Endothelial cell of umbilical vein (primary cell): Measurements from ENCODE around the gene RIPK3. TPM values are rescaled to one million over a fixed set of nuclear protein-coding genes. Genes with fewer than 3 reads are reported as not detected.

Experiments
- BruUV-seq: library from RNA; stranded (reverse); fragments of 400-500 nt; replicated peaks from 2 replicates; lab custom pipeline; 2021; lab: Mats Ljungman, UMichigan
- CTCF ChIA-PET: fragments of 300-600, 350-600 bp; sonication (Branson Sonifier 250); formaldehyde crosslinking; loops from one replicate; lab custom pipeline; 2021; ENCODE audit warnings: antibody characterized with exemption, inconsistent platforms; lab: Charles Lee
- POLR2A ChIA-PET: fragments of 300-600, 350-600 bp; sonication (Branson Sonifier 250); formaldehyde crosslinking; loops from one replicate; lab custom pipeline; 2021; ENCODE audit warnings: antibody characterized with exemption, inconsistent platforms; lab: Charles Lee
- DNase-seq: peaks from one replicate; pipeline ENCODE4 v3.0.0-alpha.2; 2011; ENCODE audit warnings: low read depth, low spot score
- FAIRE-seq: peaks from 2 replicates; lab custom pipeline; 2011; peaks lifted over from hg19 to GRCh38; lab: Jason Lieb, UNC
- H2AFZ ChIP-seq: 2 replicates; pipeline ENCODE4 v1.6.0; 2012; ENCODE audit warnings: low read depth, low read length, control low read depth, inconsistent platforms
- H3K27ac ChIP-seq: 2 replicates; pipeline ENCODE4 v1.5.1; 2011; ENCODE audit warnings: low read depth, mild to moderate bottlenecking, control low read depth, low read length, moderate library complexity; ENCODE audit not compliant: insufficient read depth
- H3K27me3 ChIP-seq, 2 experiments: 2 replicates each; pipeline versions ENCODE4 v1.6.0 to v1.6.1; 2011; ENCODE audit warnings: low read length in 2 of 2, mixed read lengths in 1 of 2; ENCODE audit not compliant: control insufficient read depth in 2 of 2, insufficient read depth in 2 of 2
- H3K36me3 ChIP-seq, 2 experiments: 2 replicates in 1 of 2; 3 replicates in 1 of 2; pipeline ENCODE4 v1.5.1; 2011; ENCODE audit warnings: low read length in 2 of 2, mild to moderate bottlenecking in 1 of 2, moderate library complexity in 1 of 2; ENCODE audit not compliant: control insufficient read depth in 2 of 2, insufficient read depth in 2 of 2; ENCODE audit errors: extremely low read depth in 1 of 2
- H3K4me1 ChIP-seq: 3 replicates; pipeline ENCODE4 v1.5.1; 2011; ENCODE audit warnings: mild to moderate bottlenecking, low read length; ENCODE audit not compliant: control insufficient read depth, insufficient read depth; ENCODE audit errors: extremely low read depth
- H3K4me2 ChIP-seq: 2 replicates; pipeline ENCODE4 v1.6.1; 2011; ENCODE audit warnings: low read length, control low read depth, mixed read lengths; ENCODE audit not compliant: insufficient read depth
- H3K4me3 ChIP-seq, 3 experiments: fragments of 200-600 bp in 1 of 3; sonication (generic), shearing (Covaris generic) in 1 of 3; replicated peaks in 1 of 3; 2 replicates each; pipeline ENCODE4 v1.5.1; 2011 to 2016; ENCODE audit warnings: control low read depth in 3 of 3, low read length in 3 of 3, mild to moderate bottlenecking in 2 of 3, inconsistent platforms in 1 of 3, low read depth in 1 of 3, moderate library complexity in 1 of 3; ENCODE audit not compliant: insufficient read depth in 1 of 3
- H3K79me2 ChIP-seq: 2 replicates; pipeline ENCODE4 v1.6.0; 2012; ENCODE audit warnings: low read length, inconsistent platforms; ENCODE audit not compliant: control insufficient read depth, insufficient read depth
- H3K9ac ChIP-seq: replicated peaks from 2 replicates; pipeline ENCODE3; 2011; ENCODE audit warnings: low read length, control low read depth; ENCODE audit not compliant: insufficient read depth; ENCODE audit errors: extremely low read depth
- H3K9me1 ChIP-seq: replicated peaks from 3 replicates; pipeline ENCODE4 v1.6.0; 2011; ENCODE audit warnings: mild to moderate bottlenecking, low read length; ENCODE audit not compliant: control insufficient read depth, insufficient read depth; ENCODE audit errors: extremely low read depth
- H3K9me3 ChIP-seq: replicated peaks from 2 replicates; pipeline ENCODE4 v1.5.1; 2012; ENCODE audit warnings: low read length, inconsistent platforms; ENCODE audit not compliant: control insufficient read depth, insufficient read depth
- H4K20me1 ChIP-seq: replicated peaks from 2 replicates; pipeline ENCODE3; 2011; ENCODE audit warnings: mild to moderate bottlenecking, low read length; ENCODE audit not compliant: control insufficient read depth, insufficient read depth; ENCODE audit errors: extremely low read depth
- CTCF ChIP-seq, 2 donors: IDR thresholded peaks; 1 replicate in 1 of 2; 2 replicates in 1 of 2; pipeline ENCODE4 v1.5.1; 2011; ENCODE audit warnings: low read length in 2 of 2, mild to moderate bottlenecking in 2 of 2, moderate library complexity in 2 of 2, control low read depth in 1 of 2, inconsistent platforms in 1 of 2, low read depth in 1 of 2; ENCODE audit not compliant: insufficient read depth in 1 of 2; ENCODE audit errors: extremely low read depth in 1 of 2
- EZH2 ChIP-seq: IDR thresholded peaks from 2 replicates; pipeline ENCODE4 v1.6.1; 2012; ENCODE audit warnings: borderline replicate concordance, low read depth, mild to moderate bottlenecking, moderate library complexity, low read length, inconsistent platforms; ENCODE audit not compliant: severe bottlenecking
- FOS ChIP-seq: IDR thresholded peaks from 2 replicates; pipeline ENCODE4 v1.6.1; 2011; ENCODE audit warnings: mild to moderate bottlenecking, low read length, moderate library complexity, borderline replicate concordance; ENCODE audit not compliant: insufficient read depth
- GATA2 ChIP-seq: IDR thresholded peaks from 2 replicates; pipeline ENCODE4 v1.7.0; 2011; ENCODE audit warnings: low read depth, mild to moderate bottlenecking, moderate library complexity, mixed read lengths, low read length; ENCODE audit not compliant: insufficient read length, insufficient read depth
- JUN ChIP-seq: IDR thresholded peaks from 2 replicates; pipeline ENCODE4 v1.6.1; 2011; ENCODE audit warnings: borderline replicate concordance, low read depth; ENCODE audit not compliant: insufficient read length, insufficient read depth
- MAX ChIP-seq: IDR thresholded peaks from 2 replicates; pipeline ENCODE4 v1.6.1; 2011; ENCODE audit not compliant: insufficient read depth, insufficient read length
- MYC ChIP-seq: IDR thresholded peaks from one replicate; pipeline ENCODE4 v1.6.1; 2011; ENCODE audit warnings: mild to moderate bottlenecking, low read depth, low read length
- POLR2A ChIP-seq: IDR thresholded peaks from 2 replicates; pipeline ENCODE4 v1.6.1; 2012; ENCODE audit warnings: low read depth, mild to moderate bottlenecking, control low read depth, low read length
- POLR2AphosphoS5 ChIP-seq: IDR thresholded peaks from 2 replicates; pipeline ENCODE4 v1.6.1; 2012; ENCODE audit warnings: low read depth, mild to moderate bottlenecking, control low read depth, low read length, moderate library complexity; ENCODE audit not compliant: insufficient read depth
- dilution Hi-C: fragments of 300-500 bp; cut with MboI; formaldehyde crosslinking; loops from one replicate; pipeline ENCODE4 v1.15.0; 2019; ENCODE audit warnings: low sequenced_read_pairs; ENCODE audit not compliant: extremely low pct_ligation_motif_present
- intact Hi-C: fragments of 100-400 bp; cut with micrococcal nuclease; formaldehyde crosslinking; loops from one replicate; pipeline ENCODE4 v1.10.0; 2022
- polyA plus RNA-seq, 4 experiments: library from polyadenylated mRNA; depleted of rRNA in 3 of 4; stranded (reverse) in 3 of 4; unstranded in 1 of 4; fragments of >200 nt; gene quantifications; 2 replicates each; pipeline versions ENCODE4 v1.2.1 to v1.2.3, GENCODE V29; 2011 to 2012; ENCODE audit warnings: missing spikeins in 1 of 4
- total RNA-seq: library from RNA; stranded (reverse); gene quantifications from 2 replicates; pipeline ENCODE4 v1.2.3, GENCODE V29; 2021

Gene RIPK3
- total and polyA plus RNA-seq, 2 donors (not counting 3 experiments of a cell fraction or from before 2014, with no cell fraction given) = 3.1 to 5.1 TPM

DNA sequence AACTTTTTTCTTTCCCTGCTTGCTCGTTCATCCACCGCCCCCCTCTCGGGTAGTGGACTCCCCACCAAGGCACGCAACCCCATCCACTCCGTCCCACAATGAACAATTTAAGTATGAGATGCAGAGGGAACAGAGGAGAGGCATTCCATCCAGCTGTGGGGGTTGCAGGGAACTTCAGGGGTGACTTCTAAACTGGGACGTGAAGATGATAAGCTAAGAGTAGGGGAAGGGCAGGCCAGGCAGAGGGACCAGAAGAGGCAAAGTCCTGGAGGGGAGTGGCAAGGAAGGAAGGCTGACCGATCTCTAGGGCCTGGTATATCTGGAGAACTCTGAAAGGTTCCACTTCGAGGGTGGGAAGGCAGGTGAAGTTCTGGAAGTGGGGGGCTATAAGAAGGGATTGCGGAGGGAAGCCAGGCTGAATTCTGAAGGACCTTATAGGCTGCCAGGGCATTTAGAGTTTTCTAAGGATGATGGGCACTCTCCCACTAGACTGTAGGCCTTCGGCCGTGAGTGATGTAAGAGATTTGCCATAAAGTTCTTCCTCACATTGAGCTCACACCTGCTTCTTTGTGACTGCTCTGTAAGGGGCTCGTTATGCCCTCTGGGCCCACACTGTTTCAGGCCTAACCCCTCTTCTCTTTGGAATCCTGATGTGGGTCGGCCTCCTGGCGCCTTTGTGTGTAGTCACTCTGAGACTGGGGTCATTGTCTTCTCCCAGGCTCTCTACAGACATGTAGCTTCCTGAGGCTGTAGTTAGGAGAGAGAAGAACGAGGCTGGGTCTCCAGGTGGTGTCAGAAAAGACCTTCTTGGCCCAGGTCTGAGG lies 40.3 kb upstream of the RIPK3 start:
- Histone ChIP-seq H3K27ac (no peak overlapping the region), H3K9ac (no peak overlapping the region), H3K27me3 (peaks cover 0 to 1% of the 10 kb centered on the region in 2 experiments), H3K4me2 (no peak overlapping the region), H3K9me3 (no peaks in the 10 kb centered on the region), H2AFZ (no peak overlapping the region), H4K20me1 (no peaks in the 10 kb centered on the region), H3K4me3 (no peak overlapping the region), H3K4me1 (no peaks in the 10 kb centered on the region), H3K36me3 (peaks cover 6 to 30% of the 10 kb centered on the region in 2 experiments), H3K79me2 (no peaks in the 10 kb centered on the region), H3K9me1 (no peaks in the 10 kb centered on the region)
- DNase-seq (no peak), FAIRE-seq (no peak)
- POLR2A ChIA-PET = no interaction called here
- CTCF ChIA-PET = interaction anchor here (0.8 to 2.7 kb wide), 3 partner anchors 8 to 52 kb away, joined by 3 to 7 read pairs (median 3); no protein-coding TSS in a partner anchor
- intact Hi-C loops (no loop called here), dilution Hi-C loops (no loop called here)
- no peak for TF ChIP-seq JUN
- TF ChIP-seq FOS = no peak
- no peak for TF ChIP-seq MAX
- no peak for TF ChIP-seq MYC
- no peak for TF ChIP-seq CTCF (IDR thresholded peaks at IDR 0.05; ENCODE audit: extremely low read depth in 1 of 2, insufficient read depth in 1 of 2, low read depth in 1 of 2, low read length in 2 of 2)
- no peak for TF ChIP-seq EZH2
- TF ChIP-seq POLR2AphosphoS5 = no peak
- no peak for TF ChIP-seq GATA2
- no peak for TF ChIP-seq POLR2A
- no TSS peak for BruUV-seq
